Measurements from ENCODE around the gene C10orf88. TPM values are rescaled to one million over a fixed set of nuclear protein-coding genes. Genes with fewer than 3 reads are reported as not detected.

The C10orf88 gene
- total RNA-seq, 4 donors from 2014 or later, result 4.0 to 12.9 (median 7.1) TPM

DNA sequence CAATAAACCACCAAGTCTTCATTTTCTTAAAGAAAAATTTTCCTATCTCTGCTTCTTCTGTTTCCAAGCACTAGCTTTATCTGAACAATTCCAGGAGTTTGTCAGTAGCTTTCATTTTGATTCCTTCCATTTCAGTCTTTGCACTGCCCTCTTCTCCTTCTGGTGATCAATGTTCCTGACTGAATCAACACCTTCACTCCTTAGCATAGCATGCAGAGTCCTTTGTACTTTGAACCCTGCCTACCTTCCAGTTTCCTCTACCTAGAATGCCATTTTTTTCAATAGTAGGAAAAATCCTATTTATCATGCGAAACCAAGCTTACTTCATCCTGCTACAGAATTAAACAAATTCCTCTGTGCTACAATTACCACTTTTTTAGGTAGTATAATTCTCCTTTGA is 1.9 kb upstream of the C10orf88 start:
- Histone ChIP-seq H3K27me3 (no peaks in the 10 kb centered on the region), H3K4me3 (no peak overlapping the region), H3K4me1 (peaks cover 0 to 28% (median 16%) of the 10 kb centered on the region in 3 donors), H3K9me3 (no peaks in the 10 kb centered on the region), H3K36me3 (no peaks in the 10 kb centered on the region), H3K27ac (no peak overlapping the region)
- ATAC-seq, result no peak
- 67 to 82% methylated on average over 1 of the region's 1 CpG for WGBS, 2 donors (ENCODE audit: low coverage in 1 of 2)
- no peak for TF ChIP-seq POLR2A (IDR thresholded peaks at IDR 0.05)
- no peak for TF ChIP-seq POLR2AphosphoS5 (IDR thresholded peaks at IDR 0.05)
- TF ChIP-seq CTCF (IDR thresholded peaks at IDR 0.05), result no peak
- no peak for TF ChIP-seq EP300 (IDR thresholded peaks at IDR 0.05)

- 69% methylated on average over 3 of the region's 13 CpGs; no CpG with 5 or more reads in 1 of the 2 donors for WGBS, 2 donors (ENCODE audit: low coverage in 1 of 2)
- Histone ChIP-seq H3K4me3 (peak overlapping the region in 1 of 2 donors; percentile 87), H3K27ac (peak overlapping the region in 2 of 4 donors; percentile 80 to 86), H3K9me3 (no peaks in the 10 kb centered on the region), H3K36me3 (no peaks in the 10 kb centered on the region), H3K27me3 (no peaks in the 10 kb centered on the region), H3K4me1 (peaks cover 0 to 28% (median 16%) of the 10 kb centered on the region in 3 donors)
- ATAC-seq, result no peak
- no peak for TF ChIP-seq POLR2AphosphoS5 (IDR thresholded peaks at IDR 0.05)
- no peak for TF ChIP-seq EP300 (IDR thresholded peaks at IDR 0.05)
- TF ChIP-seq CTCF (IDR thresholded peaks at IDR 0.05), result no peak
- TF ChIP-seq POLR2A (IDR thresholded peaks at IDR 0.05), result no peak
Measured at GRCh38 chr10:122954731-122955050, 664 bp upstream of the C10orf88 start.

DNA sequence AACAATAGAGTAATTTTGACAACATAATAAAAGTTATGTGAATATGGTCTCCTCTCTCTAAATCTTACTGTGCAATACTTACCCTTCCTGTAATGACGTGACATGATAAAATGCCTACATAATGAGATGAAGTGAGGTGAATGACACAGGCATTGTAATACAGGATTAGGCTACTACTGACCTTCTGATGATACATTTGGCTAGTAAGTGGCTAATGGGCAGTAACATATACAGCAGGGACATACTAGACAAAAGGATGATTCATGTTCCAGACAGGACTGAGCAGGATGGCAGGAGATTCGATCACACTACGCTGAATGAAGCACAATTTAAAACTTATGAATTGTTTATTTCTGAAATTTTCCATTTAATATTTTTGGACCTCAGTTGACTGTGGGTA is 4.7 kb downstream of the C10orf88 start:
- Histone ChIP-seq H3K36me3 (peaks cover 0 to 46% of the 10 kb centered on the region in 2 donors), H3K27ac (no peak overlapping the region), H3K4me3 (no peak overlapping the region), H3K4me1 (peaks cover 0 to 22% (median 11%) of the 10 kb centered on the region in 3 donors), H3K9me3 (no peaks in the 10 kb centered on the region), H3K27me3 (no peaks in the 10 kb centered on the region)
- ATAC-seq, result no peak
- 80 to 100% methylated on average over 2 to 3 of the region's 3 CpGs for WGBS, 2 donors (ENCODE audit: low coverage in 1 of 2)
- TF ChIP-seq EP300 (IDR thresholded peaks at IDR 0.05) (no peak), POLR2AphosphoS5 (IDR thresholded peaks at IDR 0.05) (no peak), POLR2A (IDR thresholded peaks at IDR 0.05) (no peak), CTCF (IDR thresholded peaks at IDR 0.05) (no peak)

DNA sequence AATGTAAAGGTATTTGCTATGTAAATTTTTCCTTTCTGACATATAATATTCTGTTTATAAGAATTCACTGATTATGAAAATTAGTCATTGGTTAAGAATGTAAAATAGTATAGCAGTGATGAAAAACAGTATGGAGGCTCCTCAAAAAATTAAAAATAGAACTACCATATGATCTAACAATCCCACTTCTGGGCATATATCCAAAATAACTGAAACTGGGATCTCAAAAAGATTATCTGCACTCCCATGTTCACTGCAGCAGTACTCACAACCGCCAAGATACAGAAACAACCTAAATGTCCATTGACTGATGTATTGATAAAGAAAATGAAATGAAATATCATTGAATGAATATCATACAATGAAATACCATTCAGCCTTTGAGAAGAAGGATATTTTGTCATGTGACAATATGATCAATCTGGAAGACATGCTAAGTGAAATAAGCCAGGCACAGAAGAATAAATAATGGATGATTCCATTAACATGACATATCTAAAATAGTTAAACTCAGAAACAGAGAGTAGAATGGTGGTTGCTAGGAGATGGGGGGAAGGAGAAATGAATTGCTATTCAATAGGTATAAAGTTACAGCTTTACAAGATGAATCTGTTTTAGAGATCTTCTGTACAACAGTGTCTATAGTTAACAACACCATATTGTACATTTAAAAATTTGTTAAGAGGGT is 14.0 kb downstream of the C10orf88 start:
- WGBS, 2 donors (ENCODE audit: low coverage in 1 of 2), result 18 to 39% methylated on average over 1 of the region's 1 CpG
- ATAC-seq, result no peak
- H3K27me3 ChIP-seq, result no peaks in the 10 kb centered on the region
- peaks cover 0 to 7% (median 0%) of the 10 kb centered on the region in 3 donors for H3K4me1 ChIP-seq
- H3K4me3 ChIP-seq, result no peak overlapping the region
- no peak overlapping the region for H3K27ac ChIP-seq
- H3K36me3 ChIP-seq, result peaks cover 5 to 38% of the 10 kb centered on the region in 2 donors
- no peaks in the 10 kb centered on the region for H3K9me3 ChIP-seq
- TF ChIP-seq POLR2AphosphoS5 (IDR thresholded peaks at IDR 0.05) (no peak), EP300 (IDR thresholded peaks at IDR 0.05) (no peak), CTCF (IDR thresholded peaks at IDR 0.05) (no peak), POLR2A (IDR thresholded peaks at IDR 0.05) (no peak)
